ENCODE data around the gene WWC2. TPM values are rescaled to one million over a fixed set of nuclear protein-coding genes. Genes with fewer than 3 reads are reported as not detected.

Gene WWC2
- total RNA-seq, 1 donor from 2014 or later: 24.6 TPM

DNA sequence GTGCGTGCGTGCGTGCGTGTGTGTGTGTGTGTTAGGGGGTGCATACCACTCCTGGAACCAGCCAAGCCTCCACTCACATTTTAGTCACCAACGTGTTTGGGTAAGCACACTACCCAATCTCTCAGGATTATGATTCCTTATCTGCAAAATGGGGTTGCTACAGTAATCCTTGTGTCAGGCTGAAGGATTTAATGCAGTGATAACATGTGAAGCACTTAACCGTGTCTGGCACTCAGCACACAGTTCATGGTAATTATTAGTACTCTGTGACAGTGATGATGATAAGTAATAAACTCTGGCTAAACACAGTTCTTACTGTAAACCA is 163.7 kb downstream of the WWC2 start:
- H3K4me3 Mint-ChIP-seq: no peak overlapping the region
- TF ChIP-seq, protein P1, sequence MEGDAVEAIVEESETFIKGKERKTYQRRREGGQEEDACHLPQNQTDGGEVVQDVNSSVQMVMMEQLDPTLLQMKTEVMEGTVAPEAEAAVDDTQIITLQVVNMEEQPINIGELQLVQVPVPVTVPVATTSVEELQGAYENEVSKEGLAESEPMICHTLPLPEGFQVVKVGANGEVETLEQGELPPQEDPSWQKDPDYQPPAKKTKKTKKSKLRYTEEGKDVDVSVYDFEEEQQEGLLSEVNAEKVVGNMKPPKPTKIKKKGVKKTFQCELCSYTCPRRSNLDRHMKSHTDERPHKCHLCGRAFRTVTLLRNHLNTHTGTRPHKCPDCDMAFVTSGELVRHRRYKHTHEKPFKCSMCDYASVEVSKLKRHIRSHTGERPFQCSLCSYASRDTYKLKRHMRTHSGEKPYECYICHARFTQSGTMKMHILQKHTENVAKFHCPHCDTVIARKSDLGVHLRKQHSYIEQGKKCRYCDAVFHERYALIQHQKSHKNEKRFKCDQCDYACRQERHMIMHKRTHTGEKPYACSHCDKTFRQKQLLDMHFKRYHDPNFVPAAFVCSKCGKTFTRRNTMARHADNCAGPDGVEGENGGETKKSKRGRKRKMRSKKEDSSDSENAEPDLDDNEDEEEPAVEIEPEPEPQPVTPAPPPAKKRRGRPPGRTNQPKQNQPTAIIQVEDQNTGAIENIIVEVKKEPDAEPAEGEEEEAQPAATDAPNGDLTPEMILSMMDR (conservative IDR thresholded peaks at IDR 0.05): no peak
- peak overlapping the region; percentile 82 for H3K27ac Mint-ChIP-seq
- H3K9me3 Mint-ChIP-seq: no peaks in the 10 kb centered on the region
- H3K27me3 Mint-ChIP-seq: no peaks in the 10 kb centered on the region
- H3K36me3 Mint-ChIP-seq: peaks cover 17% of the 10 kb centered on the region
- H3K4me1 Mint-ChIP-seq (ENCODE audit: unreplicated experiment): peaks cover 24% of the 10 kb centered on the region
- no peak for DNase-seq (ENCODE audit: extremely low spot score, unreplicated experiment)

DNA sequence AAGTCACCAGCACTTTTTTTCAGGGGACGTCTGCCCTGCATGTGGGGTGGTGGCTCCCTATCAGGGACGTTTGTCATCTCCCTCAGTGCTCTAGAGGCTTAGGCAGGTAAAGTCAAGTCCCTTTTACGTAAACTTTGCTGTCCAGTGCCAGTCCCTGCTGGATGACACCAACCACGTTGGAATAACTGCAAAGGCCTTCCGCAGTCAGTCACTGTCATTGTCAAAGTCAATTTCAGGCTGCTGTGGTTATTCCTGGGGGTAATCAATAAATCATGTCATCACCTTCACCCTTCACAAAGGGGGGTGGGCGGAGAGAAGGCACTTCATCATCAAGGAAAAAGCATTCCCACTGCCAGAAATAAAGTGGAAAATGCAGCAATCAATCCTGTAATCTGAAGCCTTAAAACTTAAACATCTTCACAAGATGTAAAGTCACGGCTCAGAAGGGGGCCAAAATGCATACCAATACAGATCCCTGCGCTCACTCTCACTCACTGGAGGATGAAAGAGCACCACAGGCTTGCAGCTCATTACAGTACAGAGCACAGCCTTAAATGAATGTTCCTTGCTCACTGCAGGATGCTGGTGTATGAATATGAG is 164.8 kb downstream of the WWC2 start:
- no peak overlapping the region for H3K27ac Mint-ChIP-seq
- peaks cover 24% of the 10 kb centered on the region for H3K4me1 Mint-ChIP-seq (ENCODE audit: unreplicated experiment)
- no peaks in the 10 kb centered on the region for H3K27me3 Mint-ChIP-seq
- TF ChIP-seq, protein P1 (conservative IDR thresholded peaks at IDR 0.05): no peak
- H3K36me3 Mint-ChIP-seq: peaks cover 21% of the 10 kb centered on the region
- DNase-seq (ENCODE audit: extremely low spot score, unreplicated experiment): no peak
- no peak overlapping the region for H3K4me3 Mint-ChIP-seq
- H3K9me3 Mint-ChIP-seq: no peaks in the 10 kb centered on the region

DNA sequence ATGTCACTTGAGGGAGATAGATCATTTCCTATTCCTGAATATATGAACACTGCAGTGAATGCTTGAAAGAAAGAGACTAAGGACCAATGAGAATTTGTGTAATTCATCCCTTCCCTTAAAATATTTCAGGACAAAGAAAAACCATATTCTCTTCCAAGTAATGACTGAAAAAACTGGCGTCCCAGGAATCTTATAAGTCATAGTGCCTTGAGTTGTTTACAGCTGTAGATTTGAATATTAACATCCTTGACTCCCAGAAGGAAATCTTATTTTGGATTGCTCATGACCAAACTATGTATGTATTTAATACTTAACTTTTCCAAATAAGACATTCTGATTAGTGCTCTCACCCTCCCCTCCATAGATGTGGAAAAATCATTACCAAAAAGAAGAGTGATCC is 165.6 kb downstream of the WWC2 start:
- peaks cover 24% of the 10 kb centered on the region for H3K4me1 Mint-ChIP-seq (ENCODE audit: unreplicated experiment)
- H3K9me3 Mint-ChIP-seq: no peaks in the 10 kb centered on the region
- TF ChIP-seq, protein P1 (conservative IDR thresholded peaks at IDR 0.05): no peak
- H3K36me3 Mint-ChIP-seq: peaks cover 19% of the 10 kb centered on the region
- H3K27ac Mint-ChIP-seq: no peak overlapping the region
- no peak overlapping the region for H3K4me3 Mint-ChIP-seq
- DNase-seq (ENCODE audit: extremely low spot score, unreplicated experiment): no peak
- no peaks in the 10 kb centered on the region for H3K27me3 Mint-ChIP-seq

DNA sequence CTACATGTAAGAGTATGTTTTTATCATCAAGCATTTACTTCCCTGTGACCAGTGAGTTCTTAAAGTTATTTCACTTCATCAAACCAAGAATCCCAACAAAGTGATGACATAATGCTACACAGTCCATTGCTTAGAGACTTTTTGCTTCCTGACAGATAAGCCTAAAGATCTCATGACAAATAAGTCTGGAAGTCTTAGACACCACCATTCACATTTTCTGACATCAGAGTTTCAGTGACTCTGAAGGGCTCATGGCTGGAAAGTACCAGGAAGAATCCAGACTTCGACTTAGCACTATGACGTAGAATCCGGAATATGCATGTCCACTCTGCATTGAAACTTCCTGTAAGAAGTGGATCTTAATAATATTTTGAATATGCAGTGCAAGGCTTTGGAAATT is 167.3 kb downstream of the WWC2 start:
- Mint-ChIP-seq H3K36me3 (peaks cover 25% of the 10 kb centered on the region), H3K27me3 (no peaks in the 10 kb centered on the region), H3K27ac (no peak overlapping the region), H3K4me1 (ENCODE audit: unreplicated experiment) (peaks cover 24% of the 10 kb centered on the region), H3K4me3 (no peak overlapping the region), H3K9me3 (no peaks in the 10 kb centered on the region)
- TF ChIP-seq, protein P1 (conservative IDR thresholded peaks at IDR 0.05): no peak
- no peak for DNase-seq (ENCODE audit: extremely low spot score, unreplicated experiment)

DNA sequence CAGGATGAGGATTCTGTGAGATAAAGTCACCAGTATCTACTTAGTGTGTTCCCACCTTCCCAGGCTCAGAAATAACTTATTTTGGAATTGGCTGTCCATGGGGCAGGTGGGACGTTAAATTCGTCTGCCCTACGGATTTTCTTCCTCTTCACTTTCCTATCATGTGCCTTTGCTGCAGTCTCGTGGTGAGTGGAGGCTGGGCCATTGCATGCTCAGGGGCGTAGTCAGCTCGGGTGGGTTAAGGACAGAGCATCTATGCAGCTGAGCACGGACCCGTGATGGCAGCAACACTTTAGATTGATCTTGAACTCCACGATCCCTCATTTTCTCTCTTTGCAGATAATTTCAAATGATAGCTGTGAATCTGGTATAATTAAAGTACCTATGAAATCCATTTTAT is 169.5 kb downstream of the WWC2 start:
- no peak overlapping the region for H3K4me3 Mint-ChIP-seq
- TF ChIP-seq, protein P1 (conservative IDR thresholded peaks at IDR 0.05): no peak
- H3K4me1 Mint-ChIP-seq (ENCODE audit: unreplicated experiment): peaks cover 7% of the 10 kb centered on the region
- no peak for DNase-seq (ENCODE audit: extremely low spot score, unreplicated experiment)
- no peaks in the 10 kb centered on the region for H3K27me3 Mint-ChIP-seq
- no peak overlapping the region for H3K27ac Mint-ChIP-seq
- no peaks in the 10 kb centered on the region for H3K9me3 Mint-ChIP-seq
- peaks cover 38% of the 10 kb centered on the region for H3K36me3 Mint-ChIP-seq

DNA sequence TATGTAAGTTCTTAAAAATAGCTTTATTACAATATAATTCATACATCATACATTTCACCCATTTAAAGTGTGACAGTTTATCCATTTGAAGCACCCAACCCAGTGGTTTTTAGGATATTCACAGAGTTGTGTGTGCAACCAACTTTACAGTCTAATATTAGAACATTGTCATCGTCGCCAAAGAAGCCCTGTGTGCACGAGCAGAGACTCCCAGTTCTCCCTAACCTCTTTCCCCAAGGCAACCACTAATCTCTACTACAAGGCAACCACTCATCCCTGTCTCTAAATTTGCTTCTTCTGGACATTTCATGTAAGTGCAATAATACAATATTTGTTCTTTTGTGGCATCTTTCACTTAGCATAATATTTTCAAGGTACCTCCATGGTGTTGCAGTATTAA is 173.3 kb downstream of the WWC2 start:
- H3K27me3 Mint-ChIP-seq: no peaks in the 10 kb centered on the region
- H3K4me1 Mint-ChIP-seq (ENCODE audit: unreplicated experiment): no peaks in the 10 kb centered on the region
- TF ChIP-seq, protein P1 (conservative IDR thresholded peaks at IDR 0.05): no peak
- H3K36me3 Mint-ChIP-seq: peaks cover 47% of the 10 kb centered on the region
- H3K27ac Mint-ChIP-seq: no peak overlapping the region
- no peaks in the 10 kb centered on the region for H3K9me3 Mint-ChIP-seq
- no peak overlapping the region for H3K4me3 Mint-ChIP-seq
- DNase-seq (ENCODE audit: extremely low spot score, unreplicated experiment): no peak

Measured in type B pancreatic cell (in vitro differentiated cells).